ENCODE data around the gene CNTN1. TPM values are rescaled to one million over a fixed set of nuclear protein-coding genes. Genes with fewer than 3 reads are reported as not detected.

Gene CNTN1
- total RNA-seq, 1 experiment from 2014 or later, result not detected

GRCh38 chr12:40693207-40693821 is 1.1 kb downstream of the CNTN1 start:
- no peak for TF ChIP-seq CTCF (IDR thresholded peaks at IDR 0.05; ENCODE audit: unreplicated experiment)
- Mint-ChIP-seq H3K27me3 (ENCODE audit: insufficient read depth, unreplicated experiment) (peaks cover 52% of the 10 kb centered on the region), H3K9me3 (ENCODE audit: unreplicated experiment) (no peaks in the 10 kb centered on the region), H3K4me1 (ENCODE audit: insufficient read depth, unreplicated experiment) (no peaks in the 10 kb centered on the region), H3K4me3 (ENCODE audit: unreplicated experiment) (no peak overlapping the region), H3K36me3 (ENCODE audit: insufficient read depth, unreplicated experiment) (no peaks in the 10 kb centered on the region), H3K27ac (ENCODE audit: low read depth, unreplicated experiment) (no peak overlapping the region)
- DNase-seq (ENCODE audit: unreplicated experiment), result no peak
- no TSS peak for BruUV-seq (replicated peaks)
- CTCF ChIA-PET, result interaction anchor here (0.7 kb wide), 1 partner anchor 66 kb away, joined by 4 read pairs; no protein-coding TSS in a partner anchor
- POLR2A ChIA-PET, result no interaction called here
- intact Hi-C loops (cut with micrococcal nuclease), result loop anchor here (10.0 kb wide), 1 partner anchor 211 kb away; no protein-coding TSS in a partner anchor

- TF ChIP-seq CTCF (IDR thresholded peaks at IDR 0.05; ENCODE audit: unreplicated experiment), result no peak
- BruUV-seq (replicated peaks), result no TSS peak
- CTCF ChIA-PET, result interaction anchor here (0.8 kb wide), 1 partner anchor 32 kb away, joined by 3 read pairs; no protein-coding TSS in a partner anchor
- Mint-ChIP-seq H3K36me3 (ENCODE audit: insufficient read depth, unreplicated experiment) (no peaks in the 10 kb centered on the region), H3K27ac (ENCODE audit: low read depth, unreplicated experiment) (no peak overlapping the region), H3K27me3 (ENCODE audit: insufficient read depth, unreplicated experiment) (peaks cover 59% of the 10 kb centered on the region), H3K4me3 (ENCODE audit: unreplicated experiment) (no peak overlapping the region), H3K9me3 (ENCODE audit: unreplicated experiment) (no peaks in the 10 kb centered on the region), H3K4me1 (ENCODE audit: insufficient read depth, unreplicated experiment) (no peaks in the 10 kb centered on the region)
- intact Hi-C loops (cut with micrococcal nuclease), result loop anchor here (10.0 kb wide), 1 partner anchor 207 kb away; no protein-coding TSS in a partner anchor
- peak; percentile 33 for DNase-seq (ENCODE audit: unreplicated experiment)
- POLR2A ChIA-PET, result no interaction called here
These were observed 5.5 kb downstream of the CNTN1 start for GRCh38 chr12:40697566-40698259.

GRCh38 chr12:40701756-40702155 is 9.5 kb downstream of the CNTN1 start:
- Mint-ChIP-seq H3K27me3 (ENCODE audit: insufficient read depth, unreplicated experiment) (peaks cover 21% of the 10 kb centered on the region), H3K36me3 (ENCODE audit: insufficient read depth, unreplicated experiment) (no peaks in the 10 kb centered on the region), H3K9me3 (ENCODE audit: unreplicated experiment) (no peaks in the 10 kb centered on the region), H3K4me3 (ENCODE audit: unreplicated experiment) (no peak overlapping the region), H3K4me1 (ENCODE audit: insufficient read depth, unreplicated experiment) (no peaks in the 10 kb centered on the region), H3K27ac (ENCODE audit: low read depth, unreplicated experiment) (no peak overlapping the region)
- CTCF ChIA-PET, result interaction anchor here (0.7 kb wide), 1 partner anchor 218 kb away, joined by 4 read pairs; no protein-coding TSS in a partner anchor
- intact Hi-C loops (cut with micrococcal nuclease), result no loop called here
- no peak for TF ChIP-seq CTCF (IDR thresholded peaks at IDR 0.05; ENCODE audit: unreplicated experiment)
- POLR2A ChIA-PET, result no interaction called here
- no peak for DNase-seq (ENCODE audit: unreplicated experiment)
- no TSS peak for BruUV-seq (replicated peaks)

GRCh38 chr12:40711121-40711520 is 18.9 kb downstream of the CNTN1 start:
- ChIA-PET POLR2A (interaction anchor here (0.6 kb wide), 1 partner anchor 158 kb away, joined by 3 read pairs; no protein-coding TSS in a partner anchor), CTCF (no interaction called here)
- H3K27ac Mint-ChIP-seq (ENCODE audit: low read depth, unreplicated experiment), result no peak overlapping the region
- no TSS peak for BruUV-seq (replicated peaks)
- no peak for TF ChIP-seq CTCF (IDR thresholded peaks at IDR 0.05; ENCODE audit: unreplicated experiment)
- H3K4me3 Mint-ChIP-seq (ENCODE audit: unreplicated experiment), result no peak overlapping the region
- no peaks in the 10 kb centered on the region for H3K4me1 Mint-ChIP-seq (ENCODE audit: insufficient read depth, unreplicated experiment)
- intact Hi-C loops (cut with micrococcal nuclease), result no loop called here
- no peaks in the 10 kb centered on the region for H3K9me3 Mint-ChIP-seq (ENCODE audit: unreplicated experiment)
- H3K36me3 Mint-ChIP-seq (ENCODE audit: insufficient read depth, unreplicated experiment), result no peaks in the 10 kb centered on the region
- no peak for DNase-seq (ENCODE audit: unreplicated experiment)
- H3K27me3 Mint-ChIP-seq (ENCODE audit: insufficient read depth, unreplicated experiment), result peaks cover 45% of the 10 kb centered on the region
